Neural cell (in vitro differentiated cells): ENCODE measurements around the gene RNF20. TPM values are rescaled to one million over a fixed set of nuclear protein-coding genes. Genes with fewer than 3 reads are reported as not detected.

Experiments
- H2AFZ ChIP-seq: fragments of 200-600, 300-800 bp; sonication (generic), shearing (Covaris generic); 2 replicates; pipeline ENCODE4 v1.6.0; 2014; ENCODE audit warnings: low read depth, mild to moderate bottlenecking, antibody characterized with exemption, low read length, moderate library complexity
- H3F3A ChIP-seq: fragments of 200-600 bp; shearing (Covaris generic); 2 replicates; pipeline ENCODE4 v1.6.1; 2016; ENCODE audit warnings: mild to moderate bottlenecking, moderate library complexity, mixed read lengths, antibody characterized with exemption, low read length; ENCODE audit not compliant: insufficient read depth, poor library complexity, severe bottlenecking
- H3K27ac ChIP-seq: fragments of 200-600, 300-800 bp; sonication (generic), shearing (Covaris generic); 2 replicates; pipeline ENCODE4 v1.5.1; 2014; ENCODE audit warnings: mild to moderate bottlenecking, low read length, moderate library complexity
- H3K27me3 ChIP-seq: fragments of 300-800, 200-600 bp; sonication (generic), shearing (Covaris generic); 2 replicates; pipeline ENCODE4 v1.6.0; 2014; ENCODE audit warnings: mild to moderate bottlenecking, low read depth, low read length, moderate library complexity; ENCODE audit not compliant: insufficient read depth
- H3K36me3 ChIP-seq: fragments of 300-800, 200-600 bp; sonication (generic), shearing (Covaris generic); 2 replicates; pipeline ENCODE4 v1.5.1; 2014; ENCODE audit warnings: mild to moderate bottlenecking, antibody characterized with exemption, low read length, moderate library complexity; ENCODE audit not compliant: insufficient read depth
- H3K4me2 ChIP-seq: fragments of 300-800, 200-600 bp; sonication (generic), shearing (Covaris generic); 2 replicates; pipeline ENCODE4 v1.6.0; 2014; ENCODE audit warnings: mild to moderate bottlenecking, low read length
- H3K4me3 ChIP-seq: fragments of 300-800, 200-600 bp; sonication (generic), shearing (Covaris generic); 2 replicates; pipeline ENCODE4 v1.5.1; 2014; ENCODE audit warnings: mild to moderate bottlenecking, low read length, moderate library complexity
- H3K79me2 ChIP-seq: fragments of 200-600 bp; shearing (Covaris generic); replicated peaks from 2 replicates; pipeline ENCODE4 v1.6.0; 2014; ENCODE audit warnings: mild to moderate bottlenecking, low read length, moderate library complexity; ENCODE audit not compliant: insufficient read depth
- H3K9ac ChIP-seq: fragments of 300-800, 200-600 bp; sonication (generic), shearing (Covaris generic); 2 replicates; pipeline ENCODE4 v1.6.1; 2016; ENCODE audit warnings: mild to moderate bottlenecking, low read length, mixed read lengths
- H3K9me2 ChIP-seq: fragments of 200-600 bp; shearing (Covaris generic); 2 replicates; pipeline ENCODE4 v1.6.1; 2016; ENCODE audit warnings: mild to moderate bottlenecking, low read length, mixed read lengths; ENCODE audit not compliant: insufficient read depth
- H3K9me3 ChIP-seq: fragments of 200-600, 300-800 bp; sonication (generic), shearing (Covaris generic); 2 replicates; pipeline ENCODE4 v1.6.1; 2016; ENCODE audit warnings: mild to moderate bottlenecking, mixed run types, low read length, moderate library complexity, mixed read lengths
- H4K20me1 ChIP-seq: fragments of 200-600 bp; shearing (Covaris generic); 2 replicates; pipeline ENCODE4 v1.6.1; 2016; ENCODE audit warnings: mild to moderate bottlenecking, mixed run types; ENCODE audit not compliant: insufficient read depth
- CTCF ChIP-seq: fragments of 450-650 bp; IDR thresholded peaks from 2 replicates; pipeline ENCODE4 v1.5.1; 2014; ENCODE audit warnings: antibody characterized with exemption, mild to moderate bottlenecking, moderate library complexity; ENCODE audit not compliant: poor library complexity, severe bottlenecking
- EP300 ChIP-seq: fragments of 450-650 bp; conservative IDR thresholded peaks from 2 replicates; pipeline ENCODE4 v1.6.1; 2014; ENCODE audit warnings: antibody characterized with exemption, mild to moderate bottlenecking, moderate library complexity; ENCODE audit not compliant: poor library complexity, severe bottlenecking
- EZH2 ChIP-seq: fragments of 200-600, 300-800 bp; shearing (Covaris generic), sonication (generic); IDR thresholded peaks from 2 replicates; pipeline ENCODE4 v1.6.1; 2014; ENCODE audit warnings: antibody characterized with exemption, low read length, borderline replicate concordance, mild to moderate bottlenecking; ENCODE audit not compliant: insufficient read depth, poor library complexity, severe bottlenecking
- MXI1 ChIP-seq: fragments of 450-650 bp; conservative IDR thresholded peaks from 2 replicates; pipeline ENCODE4 v1.6.1; 2014; ENCODE audit warnings: antibody characterized with exemption, mild to moderate bottlenecking; ENCODE audit not compliant: poor library complexity, severe bottlenecking
- POLR2AphosphoS5 ChIP-seq: IDR thresholded peaks from 2 replicates; pipeline ENCODE4 v1.6.1; 2012
- RAD21 ChIP-seq: fragments of 450-650 bp; conservative IDR thresholded peaks from 2 replicates; pipeline ENCODE4 v1.6.1; 2014; ENCODE audit warnings: antibody characterized with exemption, mild to moderate bottlenecking, moderate library complexity
- REST ChIP-seq: IDR thresholded peaks from 2 replicates; pipeline ENCODE4 v1.6.1; 2012; ENCODE audit warnings: borderline replicate concordance
- SMC3 ChIP-seq: fragments of 450-650 bp; conservative IDR thresholded peaks from 2 replicates; pipeline ENCODE4 v1.6.1; 2014; ENCODE audit warnings: antibody characterized with exemption, mild to moderate bottlenecking, moderate library complexity; ENCODE audit not compliant: poor library complexity
- TAF1 ChIP-seq: IDR thresholded peaks from 2 replicates; pipeline ENCODE4 v1.6.1; 2012; ENCODE audit warnings: low read depth
- polyA plus RNA-seq: library from polyadenylated mRNA; depleted of rRNA; stranded (reverse); fragments of >200 nt; gene quantifications from 2 replicates; pipeline ENCODE4 v1.2.3, GENCODE V29; 2014

The RNF20 gene
- polyA plus RNA-seq, 1 donor from 2014 or later: 32.1 TPM

GRCh38 chr9:101540069-101540468, 6.4 kb downstream of the RNF20 start:
- no peaks in the 10 kb centered on the region for H3K9me2 ChIP-seq
- no peaks in the 10 kb centered on the region for H4K20me1 ChIP-seq
- peaks cover 17% of the 10 kb centered on the region for H3K36me3 ChIP-seq
- no peak overlapping the region for H3K27ac ChIP-seq
- no peaks in the 10 kb centered on the region for H3F3A ChIP-seq
- H3K4me2 ChIP-seq: no peak overlapping the region
- no peak overlapping the region for H2AFZ ChIP-seq
- H3K9ac ChIP-seq: no peak overlapping the region
- no peaks in the 10 kb centered on the region for H3K27me3 ChIP-seq
- no peak overlapping the region for H3K4me3 ChIP-seq
- TF ChIP-seq CTCF: no peak
- TF ChIP-seq EP300: no peak
- TF ChIP-seq POLR2AphosphoS5: no peak
- TF ChIP-seq EZH2: no peak
- TF ChIP-seq SMC3: no peak
- no peak for TF ChIP-seq RAD21
- TF ChIP-seq MXI1: no peak
- TF ChIP-seq REST: no peak
- no peak for TF ChIP-seq TAF1
- H3K79me2 ChIP-seq: peaks cover 20% of the 10 kb centered on the region
- H3K9me3 ChIP-seq: no peaks in the 10 kb centered on the region

GRCh38 chr9:101543098-101543735, 9.6 kb downstream of the RNF20 start:
- H3K36me3 ChIP-seq: peaks cover 20% of the 10 kb centered on the region
- TF ChIP-seq MXI1 (no peak), EZH2 (no peak), RAD21 (no peak), REST (no peak), EP300 (no peak)
- no peak overlapping the region for H3K27ac ChIP-seq

More at GRCh38 chr9:101543098-101543735, 9.6 kb downstream of the RNF20 start:
- Histone ChIP-seq H2AFZ (no peak overlapping the region), H3K9ac (no peak overlapping the region), H3K9me3 (no peaks in the 10 kb centered on the region), H3K27me3 (no peaks in the 10 kb centered on the region), H3K4me2 (no peak overlapping the region), H4K20me1 (no peaks in the 10 kb centered on the region), H3K79me2 (no peaks in the 10 kb centered on the region), H3F3A (no peaks in the 10 kb centered on the region), H3K9me2 (no peaks in the 10 kb centered on the region), H3K4me3 (no peak overlapping the region)
